ENCODE results near the gene WDR5.

- TF ChIP-seq RFX5 (IDR thresholded peaks at IDR 0.05) (no peak), CTCF (IDR thresholded peaks at IDR 0.05) (no peak), EHMT2 (IDR thresholded peaks at IDR 0.05; ENCODE audit: low read depth) (no peak), POLR2A (IDR thresholded peaks at IDR 0.05; ENCODE audit: low read length) (no peak), MAX (IDR thresholded peaks at IDR 0.05) (no peak), CEBPB (IDR thresholded peaks at IDR 0.05) (no peak)
Observed at GRCh38 chr9:134144801-134145200, 8.9 kb downstream of the WDR5 start.

Measured in A549 (cell line).